ENCODE data around the gene GNA12.

- TF ChIP-seq POLR2AphosphoS5 (IDR thresholded peaks at IDR 0.05; ENCODE audit: low read depth) = no peak
- TF ChIP-seq, protein P1, sequence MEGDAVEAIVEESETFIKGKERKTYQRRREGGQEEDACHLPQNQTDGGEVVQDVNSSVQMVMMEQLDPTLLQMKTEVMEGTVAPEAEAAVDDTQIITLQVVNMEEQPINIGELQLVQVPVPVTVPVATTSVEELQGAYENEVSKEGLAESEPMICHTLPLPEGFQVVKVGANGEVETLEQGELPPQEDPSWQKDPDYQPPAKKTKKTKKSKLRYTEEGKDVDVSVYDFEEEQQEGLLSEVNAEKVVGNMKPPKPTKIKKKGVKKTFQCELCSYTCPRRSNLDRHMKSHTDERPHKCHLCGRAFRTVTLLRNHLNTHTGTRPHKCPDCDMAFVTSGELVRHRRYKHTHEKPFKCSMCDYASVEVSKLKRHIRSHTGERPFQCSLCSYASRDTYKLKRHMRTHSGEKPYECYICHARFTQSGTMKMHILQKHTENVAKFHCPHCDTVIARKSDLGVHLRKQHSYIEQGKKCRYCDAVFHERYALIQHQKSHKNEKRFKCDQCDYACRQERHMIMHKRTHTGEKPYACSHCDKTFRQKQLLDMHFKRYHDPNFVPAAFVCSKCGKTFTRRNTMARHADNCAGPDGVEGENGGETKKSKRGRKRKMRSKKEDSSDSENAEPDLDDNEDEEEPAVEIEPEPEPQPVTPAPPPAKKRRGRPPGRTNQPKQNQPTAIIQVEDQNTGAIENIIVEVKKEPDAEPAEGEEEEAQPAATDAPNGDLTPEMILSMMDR (IDR thresholded peaks at IDR 0.05; ENCODE audit: insufficient read depth, low read length) = no peak
- no peak for TF ChIP-seq REST (IDR thresholded peaks at IDR 0.05; ENCODE audit: insufficient replicate concordance, low read depth)
Measured at GRCh38 chr7:2705371-2706096, 138.6 kb downstream of the GNA12 start.

Measured in HL-60 (cell line).